WTC11 (cell line): Measurements from ENCODE around the gene JAZF1. TPM values are rescaled to one million over a fixed set of nuclear protein-coding genes. Genes with fewer than 3 reads are reported as not detected.

Source experiments
- ATAC-seq: fragments of 200-7000 bp; cut with Tn5 transposase; 2 replicates; pipeline ENCODE4 v1.10.0; 2021; ENCODE audit warnings: mild to moderate bottlenecking, moderate library complexity
- CTCF ChIA-PET: fragments of 300-600 bp; sonication (Branson Sonifier 250); formaldehyde crosslinking; loops from one replicate; lab custom pipeline; 2021; ENCODE audit warnings: antibody characterized with exemption; lab: Charles Lee
- POLR2A ChIA-PET: fragments of 350-600 bp; sonication (Branson Sonifier 250); formaldehyde crosslinking; loops from one replicate; lab custom pipeline; 2021; ENCODE audit warnings: antibody characterized with exemption; lab: Charles Lee
- DNase-seq: peaks from one replicate; pipeline ENCODE4 v3.0.0; 2021; ENCODE audit warnings: low spot score
- H3K27ac Mint-ChIP-seq: 2 replicates; pipeline ENCODE4 v1.8.0; 2021; ENCODE audit warnings: mixed read lengths
- H3K27me3 Mint-ChIP-seq: 2 replicates; pipeline ENCODE4 v1.8.0; 2021; ENCODE audit warnings: low read depth, mild to moderate bottlenecking, moderate library complexity, mixed read lengths
- H3K36me3 Mint-ChIP-seq: 2 replicates; pipeline ENCODE4 v1.8.0; 2021; ENCODE audit warnings: mixed read lengths
- H3K4me1 Mint-ChIP-seq: 2 replicates; pipeline ENCODE4 v1.8.0; 2022; ENCODE audit warnings: mixed read lengths
- H3K4me3 Mint-ChIP-seq: 2 replicates; pipeline ENCODE4 v1.8.0; 2021; ENCODE audit warnings: mild to moderate bottlenecking, moderate library complexity, mixed read lengths
- H3K9me3 Mint-ChIP-seq: 2 replicates; pipeline ENCODE4 v1.8.0; 2021; ENCODE audit warnings: mixed read lengths
- ATF1 ChIP-seq: sonication (generic); formaldehyde crosslinking; IDR thresholded peaks from 2 replicates; pipeline ENCODE4 v1.8.1; 2023; ENCODE audit warnings: mild to moderate bottlenecking, moderate library complexity, missing genetic modification reagents
- CTCF ChIP-seq: fragments of 200-600 bp; IDR thresholded peaks from 2 replicates; pipeline ENCODE4 v1.8.0; 2022; ENCODE audit warnings: antibody characterized with exemption
- ELF4 ChIP-seq: sonication (generic); formaldehyde crosslinking; IDR thresholded peaks from 2 replicates; pipeline ENCODE4 v1.8.1; 2022; ENCODE audit warnings: low read depth, mild to moderate bottlenecking, moderate library complexity, missing genetic modification reagents
- ETV6 ChIP-seq: sonication (generic); formaldehyde crosslinking; IDR thresholded peaks from 2 replicates; pipeline ENCODE4 v1.8.1; 2022; ENCODE audit warnings: mild to moderate bottlenecking, missing genetic modification reagents
- GABPB1 ChIP-seq: sonication (generic); formaldehyde crosslinking; IDR thresholded peaks from 2 replicates; pipeline ENCODE4 v1.8.1; 2023; ENCODE audit warnings: mild to moderate bottlenecking, missing genetic modification reagents
- IRF2 ChIP-seq: sonication (generic); formaldehyde crosslinking; IDR thresholded peaks from 2 replicates; pipeline ENCODE4 v1.8.0; 2022; ENCODE audit warnings: low read depth, missing genetic modification reagents, borderline replicate concordance
- JUN ChIP-seq: sonication (generic); formaldehyde crosslinking; IDR thresholded peaks from 2 replicates; pipeline ENCODE4 v1.8.0; 2023; ENCODE audit warnings: mild to moderate bottlenecking, missing genetic modification reagents
- KAT7 ChIP-seq: sonication (generic); formaldehyde crosslinking; IDR thresholded peaks from 2 replicates; pipeline ENCODE4 v1.8.1; 2023; ENCODE audit warnings: missing genetic modification reagents, mild to moderate bottlenecking, borderline replicate concordance
- MYBL2 ChIP-seq: sonication (generic); formaldehyde crosslinking; IDR thresholded peaks from 2 replicates; pipeline ENCODE4 v1.8.1; 2023; ENCODE audit warnings: mild to moderate bottlenecking, moderate library complexity, missing genetic modification reagents
- NFATC4 ChIP-seq: fragments of 250-450 bp; sonication (Bioruptor Pico); IDR thresholded peaks from 2 replicates; pipeline ENCODE4 v1.9.0; 2021; ENCODE audit warnings: mild to moderate bottlenecking
- NFE2L1 ChIP-seq: sonication (generic); formaldehyde crosslinking; IDR thresholded peaks from 2 replicates; pipeline ENCODE4 v1.8.1; 2023; ENCODE audit warnings: missing genetic modification reagents
- NFYB ChIP-seq: sonication (generic); formaldehyde crosslinking; conservative IDR thresholded peaks from 2 replicates; pipeline ENCODE4 v1.8.0; 2022; ENCODE audit warnings: low read depth, missing genetic modification reagents
- NR3C1 ChIP-seq: sonication (generic); formaldehyde crosslinking; conservative IDR thresholded peaks from 2 replicates; pipeline ENCODE4 v1.8.1; 2023; ENCODE audit warnings: low read depth, mild to moderate bottlenecking, missing genetic modification reagents
- RELA ChIP-seq: sonication (generic); formaldehyde crosslinking; IDR thresholded peaks from 2 replicates; pipeline ENCODE4 v1.8.1; 2022; ENCODE audit warnings: missing genetic modification reagents, mild to moderate bottlenecking, borderline replicate concordance
- SP1 ChIP-seq: sonication (generic); formaldehyde crosslinking; conservative IDR thresholded peaks from 2 replicates; pipeline ENCODE4 v1.8.1; 2022; ENCODE audit warnings: missing genetic modification reagents
- USF1 ChIP-seq: sonication (generic); formaldehyde crosslinking; IDR thresholded peaks from 2 replicates; pipeline ENCODE4 v1.8.0; 2022; ENCODE audit warnings: mild to moderate bottlenecking, missing genetic modification reagents
- ZNF263 ChIP-seq: sonication (generic); formaldehyde crosslinking; IDR thresholded peaks from 2 replicates; pipeline ENCODE4 v1.8.1; 2022; ENCODE audit warnings: low read depth, mild to moderate bottlenecking, moderate library complexity, missing genetic modification reagents
- ZNF416 ChIP-seq: fragments of 250-450 bp; sonication (Bioruptor Pico); IDR thresholded peaks from 2 replicates; pipeline ENCODE4 v1.9.0; 2021; ENCODE audit warnings: mild to moderate bottlenecking, inconsistent platforms
- ZNF423 ChIP-seq: fragments of 250-450 bp; sonication (Bioruptor Pico); IDR thresholded peaks from 2 replicates; pipeline ENCODE4 v2.1.2; 2022; ENCODE audit warnings: mild to moderate bottlenecking, moderate library complexity
- ZNF512 ChIP-seq: sonication (generic); formaldehyde crosslinking; IDR thresholded peaks from 2 replicates; pipeline ENCODE4 v1.8.1; 2022; ENCODE audit warnings: missing genetic modification reagents, borderline replicate concordance
- ZSCAN18 ChIP-seq: fragments of 250-450 bp; sonication (Bioruptor Pico); IDR thresholded peaks from 2 replicates; pipeline ENCODE4 v2.1.2; 2022; ENCODE audit warnings: mild to moderate bottlenecking, moderate library complexity
- total RNA-seq: library from RNA; stranded (reverse); gene quantifications from 3 replicates; pipeline ENCODE4 v1.2.3, GENCODE V29; 2021
- TF ChIP-seq, protein P1 (sequence below): sonication (generic); formaldehyde crosslinking; IDR thresholded peaks from 2 replicates; pipeline ENCODE4 v1.8.1; 2023; ENCODE audit warnings: mild to moderate bottlenecking, missing genetic modification reagents

JAZF1 gene
- total RNA-seq, 1 experiment from 2014 or later = 19.0 TPM

DNA sequence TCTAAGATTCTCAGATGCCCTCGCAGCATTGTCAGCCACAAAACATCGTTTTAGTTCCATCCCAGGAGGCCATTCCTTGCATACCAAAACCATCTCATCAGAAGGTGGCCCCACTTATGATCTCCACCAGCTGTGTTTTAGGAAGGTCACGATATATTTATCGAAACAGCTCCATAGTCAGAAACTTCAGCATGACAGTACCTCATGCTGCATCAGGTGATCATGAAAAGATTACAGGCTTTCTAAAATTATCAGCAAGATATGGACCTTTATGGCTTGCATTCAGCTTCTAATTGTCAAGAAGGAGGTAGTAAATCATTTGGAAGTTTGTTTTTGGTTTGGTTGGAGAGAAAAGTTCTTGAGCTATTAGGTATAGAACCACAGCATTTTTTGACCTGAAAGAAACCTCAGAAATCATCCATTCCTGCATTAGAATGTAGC is 20.0 kb downstream of the JAZF1 start:
- Mint-ChIP-seq H3K9me3 (no peaks in the 10 kb centered on the region), H3K4me3 (no peak overlapping the region), H3K27ac (no peak overlapping the region), H3K27me3 (no peaks in the 10 kb centered on the region), H3K36me3 (peaks cover 8% of the 10 kb centered on the region; the same call in 1 of the 2 replicates), H3K4me1 (peaks cover 32% of the 10 kb centered on the region)
- no peak for TF ChIP-seq JUN (CRISPR knock-in tag)
- no peak for TF ChIP-seq NFE2L1 (CRISPR knock-in tag)
- no peak for TF ChIP-seq ETV6 (CRISPR knock-in tag)
- no peak for TF ChIP-seq ZSCAN18
- TF ChIP-seq GABPB1 (CRISPR knock-in tag) = no peak
- TF ChIP-seq ZNF512 = no peak
- TF ChIP-seq ZNF416 (CRISPR knock-in tag) = no peak
- TF ChIP-seq NR3C1 (CRISPR knock-in tag) = no peak
- no peak for TF ChIP-seq IRF2 (CRISPR knock-in tag)
- TF ChIP-seq SP1 = no peak
- no peak for TF ChIP-seq MYBL2 (CRISPR knock-in tag)
- no peak for TF ChIP-seq KAT7 (CRISPR knock-in tag)
- no peak for TF ChIP-seq ZNF263
- no peak for TF ChIP-seq RELA (CRISPR knock-in tag)
- POLR2A ChIA-PET = no interaction called here
- CTCF ChIA-PET = no interaction called here
- no peak for DNase-seq
- ATAC-seq = no peak

DNA sequence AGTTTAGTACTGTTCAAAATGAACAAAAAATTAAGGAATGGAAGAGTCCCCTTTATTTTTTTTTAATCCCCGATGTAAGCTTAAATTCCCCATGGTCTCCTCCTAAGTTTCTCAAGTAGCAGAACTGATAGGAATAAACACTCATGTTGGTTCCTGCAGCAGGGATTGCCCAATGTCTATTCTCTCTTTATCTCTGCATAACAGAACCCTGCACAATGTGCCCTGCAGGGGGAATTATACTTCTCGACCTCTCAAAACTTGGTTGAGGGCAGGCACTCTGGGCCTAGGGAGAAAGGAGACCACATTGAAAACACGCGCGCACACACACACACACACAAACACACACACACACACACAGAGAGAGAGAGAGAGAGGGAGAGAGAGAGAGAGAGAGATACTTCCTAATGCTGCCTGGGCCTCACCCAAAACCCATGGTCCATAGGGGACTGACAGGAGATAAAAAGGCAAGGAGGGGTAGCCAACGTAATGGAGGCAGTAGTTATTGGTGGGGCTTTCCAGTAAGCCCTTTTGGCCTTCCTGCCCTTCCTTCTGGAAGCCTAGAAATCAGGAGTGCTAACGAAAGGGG is 22.7 kb downstream of the JAZF1 start:
- Mint-ChIP-seq H3K27ac (no peak overlapping the region), H3K4me3 (no peak overlapping the region), H3K36me3 (peaks cover 8% of the 10 kb centered on the region; the same call in 1 of the 2 replicates), H3K4me1 (peaks cover 26% of the 10 kb centered on the region), H3K27me3 (no peaks in the 10 kb centered on the region), H3K9me3 (no peaks in the 10 kb centered on the region)
- POLR2A ChIA-PET = no interaction called here
- TF ChIP-seq NFYB (CRISPR knock-in tag) (no peak), ZNF423 (CRISPR knock-in tag) (no peak), ATF1 (no peak), USF1 (CRISPR knock-in tag) (no peak), GABPB1 (CRISPR knock-in tag) (no peak), NFATC4 (CRISPR knock-in tag) (no peak), JUN (CRISPR knock-in tag) (no peak), ELF4 (CRISPR knock-in tag) (no peak), CTCF (no peak)
- TF ChIP-seq, protein P1, sequence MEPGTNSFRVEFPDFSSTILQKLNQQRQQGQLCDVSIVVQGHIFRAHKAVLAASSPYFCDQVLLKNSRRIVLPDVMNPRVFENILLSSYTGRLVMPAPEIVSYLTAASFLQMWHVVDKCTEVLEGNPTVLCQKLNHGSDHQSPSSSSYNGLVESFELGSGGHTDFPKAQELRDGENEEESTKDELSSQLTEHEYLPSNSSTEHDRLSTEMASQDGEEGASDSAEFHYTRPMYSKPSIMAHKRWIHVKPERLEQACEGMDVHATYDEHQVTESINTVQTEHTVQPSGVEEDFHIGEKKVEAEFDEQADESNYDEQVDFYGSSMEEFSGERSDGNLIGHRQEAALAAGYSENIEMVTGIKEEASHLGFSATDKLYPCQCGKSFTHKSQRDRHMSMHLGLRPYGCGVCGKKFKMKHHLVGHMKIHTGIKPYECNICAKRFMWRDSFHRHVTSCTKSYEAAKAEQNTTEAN (CRISPR knock-in tag) = no peak
- ATAC-seq = no peak
- no peak for DNase-seq
- CTCF ChIA-PET = interaction anchor here (0.6 to 0.8 kb wide), 2 partner anchors 61 to 734 kb away, joined by 4 read pairs; no protein-coding TSS in a partner anchor
